CD14-positive monocyte (primary cell): Measurements from ENCODE around the gene FAM98C. TPM values are rescaled to one million over a fixed set of nuclear protein-coding genes. Genes with fewer than 3 reads are reported as not detected.
"Not testable (repeated sequence)": the region's sequence is repeated elsewhere in the genome, so short reads cannot be mapped to it uniquely, and the experiment has no call there.

ENCODE experiments used
- DNase-seq, 3 donors: peaks; one replicate each; pipeline ENCODE4 v3.0.0-alpha.2; 2011 to 2022
- H2AFZ ChIP-seq: 2 replicates; pipeline ENCODE4 v1.6.0; 2012; ENCODE audit warnings: mild to moderate bottlenecking, low read depth, low read length, inconsistent platforms; ENCODE audit not compliant: insufficient read depth, poor library complexity, severe bottlenecking
- H3K27ac ChIP-seq, 2 donors: 1 replicate in 1 of 2; 2 replicates in 1 of 2; pipeline ENCODE4 v1.5.1; 2012 to 2013; ENCODE audit warnings: low read length in 2 of 2, control low read depth in 1 of 2, inconsistent platforms in 1 of 2, low read depth in 1 of 2, mild to moderate bottlenecking in 1 of 2
- H3K27me3 ChIP-seq, 2 donors: one replicate each; pipeline versions ENCODE4 v1.6.0 to v1.6.1; 2011 to 2013; ENCODE audit warnings: low read length in 2 of 2; ENCODE audit not compliant: control insufficient read depth in 2 of 2, insufficient read depth in 2 of 2
- H3K36me3 ChIP-seq, 2 donors: replicated peaks in 1 of 2; 1 replicate in 1 of 2; 2 replicates in 1 of 2; pipeline versions ENCODE4 v1.5.1 to v1.6.1; 2012 to 2013; ENCODE audit warnings: low read length in 2 of 2, control low read depth in 1 of 2, inconsistent platforms in 1 of 2, mild to moderate bottlenecking in 1 of 2; ENCODE audit not compliant: insufficient read depth in 2 of 2, control insufficient read depth in 1 of 2
- H3K4me1 ChIP-seq, 2 donors: 1 replicate in 1 of 2; 2 replicates in 1 of 2; pipeline versions ENCODE4 v1.5.1 to v1.6.1; 2012 to 2013; ENCODE audit warnings: low read length in 2 of 2, control low read depth in 1 of 2, inconsistent platforms in 1 of 2, mild to moderate bottlenecking in 1 of 2, moderate library complexity in 1 of 2; ENCODE audit not compliant: insufficient read depth in 2 of 2, control insufficient read depth in 1 of 2
- H3K4me2 ChIP-seq: replicated peaks from 2 replicates; pipeline ENCODE3; 2012; ENCODE audit warnings: low read length, moderate library complexity, mild to moderate bottlenecking; ENCODE audit not compliant: poor library complexity, severe bottlenecking; ENCODE audit errors: extremely low read depth
- H3K4me3 ChIP-seq, 3 experiments: fragments of 200-600 bp in 1 of 3; sonication (generic) in 1 of 3; replicated peaks in 1 of 3; 1 replicate in 2 of 3; 2 replicates in 1 of 3; pipeline ENCODE4 v1.5.1; 2011 to 2013; ENCODE audit warnings: low read length in 3 of 3, mild to moderate bottlenecking in 3 of 3, control low read depth in 2 of 3, low read depth in 2 of 3, inconsistent platforms in 1 of 3, moderate library complexity in 1 of 3
- H3K79me2 ChIP-seq: 2 replicates; pipeline ENCODE4 v1.6.0; 2012; ENCODE audit warnings: mild to moderate bottlenecking, control low read depth, inconsistent platforms, low read length, moderate library complexity; ENCODE audit not compliant: insufficient read depth
- H3K9ac ChIP-seq: 2 replicates; pipeline ENCODE4 v1.6.0; 2017; ENCODE audit warnings: low read length, mild to moderate bottlenecking; ENCODE audit not compliant: insufficient read depth, poor library complexity, severe bottlenecking
- H3K9me3 ChIP-seq, 2 donors: replicated peaks in 1 of 2; 1 replicate in 1 of 2; 2 replicates in 1 of 2; pipeline versions ENCODE4 v1.5.1 to v1.6.1; 2012 to 2013; ENCODE audit warnings: low read length in 2 of 2, control low read depth in 1 of 2; ENCODE audit not compliant: control insufficient read depth in 1 of 2, insufficient read depth in 1 of 2
- H4K20me1 ChIP-seq: 2 replicates; pipeline ENCODE4 v1.6.0; 2012; ENCODE audit warnings: mild to moderate bottlenecking, low read length, control low read depth, moderate library complexity; ENCODE audit not compliant: insufficient read depth
- H3K27ac Mint-ChIP-seq, 7 donors: one replicate each; pipeline ENCODE4 v1.8.0; 2020; ENCODE audit warnings: mild to moderate bottlenecking in 7 of 7, mixed read lengths in 7 of 7, moderate library complexity in 6 of 7, inconsistent platforms in 2 of 7
- H3K27me3 Mint-ChIP-seq, 3 donors: one replicate each; pipeline ENCODE4 v1.8.0; 2021 to 2022; ENCODE audit warnings: low read depth in 3 of 3, mild to moderate bottlenecking in 3 of 3, mixed read lengths in 3 of 3, moderate library complexity in 3 of 3, inconsistent platforms in 1 of 3
- H3K36me3 Mint-ChIP-seq, 2 donors: one replicate each; pipeline ENCODE4 v1.8.0; 2020; ENCODE audit warnings: mixed read lengths in 2 of 2, inconsistent platforms in 1 of 2, mild to moderate bottlenecking in 1 of 2
- H3K4me1 Mint-ChIP-seq: one replicate; pipeline ENCODE4 v1.8.0; 2020; ENCODE audit warnings: mild to moderate bottlenecking, mixed read lengths
- H3K4me3 Mint-ChIP-seq, 2 donors: one replicate each; pipeline ENCODE4 v1.8.0; 2020; ENCODE audit warnings: mild to moderate bottlenecking in 2 of 2, mixed read lengths in 2 of 2, moderate library complexity in 1 of 2
- H3K9me3 Mint-ChIP-seq, 7 donors: one replicate each; pipeline ENCODE4 v1.8.0; 2020 to 2022; ENCODE audit warnings: mixed read lengths in 7 of 7, mild to moderate bottlenecking in 6 of 7, moderate library complexity in 6 of 7, inconsistent platforms in 2 of 7
- WGBS: methylation state at CpG from one replicate; pipeline ENCODE4 v1.1.5; 2013; ENCODE audit warnings: missing lambda C conversion rate; ENCODE audit not compliant: insufficient coverage; 5-methylcytosine and 5-hydroxymethylcytosine counted together
- intact Hi-C, 2 donors: fragments of 100-400 bp; cut with micrococcal nuclease; formaldehyde crosslinking; loops; one replicate each; pipeline versions ENCODE4 v1.15.0 to v1.15.1; 2023
- polyA plus RNA-seq, 3 donors: library from polyadenylated mRNA; depleted of rRNA in 1 of 3; unstranded in 2 of 3; stranded (reverse) in 1 of 3; fragments of 300-500 nt in 2 of 3; fragments of >200 nt in 1 of 3; fragmentation: Illumina TruSeq in 2 of 3; gene quantifications; 1 replicate in 2 of 3; 2 replicates in 1 of 3; pipeline ENCODE4 v1.2.3, GENCODE V29; 2012 to 2021
- TF ChIP-seq, protein P1 (sequence below): fragments of 200-600 bp; IDR thresholded peaks from one replicate; pipeline ENCODE4 v1.8.0; 2022; ENCODE audit warnings: antibody characterized with exemption, mild to moderate bottlenecking

FAM98C gene
- polyA plus RNA-seq, 3 donors = 8.5 to 41.0 (median 12.6) TPM

DNA sequence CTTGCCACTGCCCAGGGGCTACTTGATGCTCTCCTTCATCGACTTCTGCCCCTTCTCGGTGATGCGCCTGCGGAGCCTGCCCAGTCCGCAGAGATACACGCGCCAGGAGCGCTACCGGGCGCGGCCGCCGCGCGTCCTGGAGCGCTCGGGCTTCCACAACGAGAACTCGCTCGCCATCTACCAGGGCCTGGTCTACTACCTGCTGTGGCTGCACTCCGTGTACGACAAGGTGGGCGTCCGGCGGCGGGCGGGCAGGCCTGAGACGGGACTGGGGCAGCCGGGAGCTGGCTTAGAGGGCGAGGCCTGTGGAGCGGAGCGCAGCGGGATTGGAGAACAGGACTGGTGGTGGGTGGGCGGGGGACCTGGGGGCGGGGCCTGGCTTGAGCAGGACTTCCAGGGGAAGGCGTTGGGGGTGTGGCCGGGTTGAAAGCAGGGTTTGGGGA lies 41.2 kb upstream of the FAM98C start:
- peak overlapping the region in 3 of 7 donors; percentile 43 to 71 (median 53) for H3K27ac Mint-ChIP-seq
- H3K9ac ChIP-seq = peak overlapping the region; percentile 56
- H3K9me3 Mint-ChIP-seq = peaks cover 0 to 13% (median 7%) of the 10 kb centered on the region in 7 donors
- H3K9me3 ChIP-seq = peaks cover 0 to 4% of the 10 kb centered on the region in 2 donors
- H3K4me3 ChIP-seq = peak overlapping the region; percentile 45 to 88 (median 60)
- peak; percentile 48 to 57 (median 51) for DNase-seq
- peaks cover 0 to 41% of the 10 kb centered on the region in 2 donors for H3K27me3 ChIP-seq
- H4K20me1 ChIP-seq = no peaks in the 10 kb centered on the region
- peaks cover 36 to 55% (median 42%) of the 10 kb centered on the region in 3 donors for H3K27me3 Mint-ChIP-seq
- peak overlapping the region; percentile 90 for H3K4me2 ChIP-seq
- H3K4me1 Mint-ChIP-seq = peaks cover 24% of the 10 kb centered on the region
- TF ChIP-seq, protein P1, sequence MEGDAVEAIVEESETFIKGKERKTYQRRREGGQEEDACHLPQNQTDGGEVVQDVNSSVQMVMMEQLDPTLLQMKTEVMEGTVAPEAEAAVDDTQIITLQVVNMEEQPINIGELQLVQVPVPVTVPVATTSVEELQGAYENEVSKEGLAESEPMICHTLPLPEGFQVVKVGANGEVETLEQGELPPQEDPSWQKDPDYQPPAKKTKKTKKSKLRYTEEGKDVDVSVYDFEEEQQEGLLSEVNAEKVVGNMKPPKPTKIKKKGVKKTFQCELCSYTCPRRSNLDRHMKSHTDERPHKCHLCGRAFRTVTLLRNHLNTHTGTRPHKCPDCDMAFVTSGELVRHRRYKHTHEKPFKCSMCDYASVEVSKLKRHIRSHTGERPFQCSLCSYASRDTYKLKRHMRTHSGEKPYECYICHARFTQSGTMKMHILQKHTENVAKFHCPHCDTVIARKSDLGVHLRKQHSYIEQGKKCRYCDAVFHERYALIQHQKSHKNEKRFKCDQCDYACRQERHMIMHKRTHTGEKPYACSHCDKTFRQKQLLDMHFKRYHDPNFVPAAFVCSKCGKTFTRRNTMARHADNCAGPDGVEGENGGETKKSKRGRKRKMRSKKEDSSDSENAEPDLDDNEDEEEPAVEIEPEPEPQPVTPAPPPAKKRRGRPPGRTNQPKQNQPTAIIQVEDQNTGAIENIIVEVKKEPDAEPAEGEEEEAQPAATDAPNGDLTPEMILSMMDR = no peak
- peak overlapping the region; percentile 86 to 92 for H3K4me3 Mint-ChIP-seq
- no peaks in the 10 kb centered on the region for H3K36me3 ChIP-seq
- H2AFZ ChIP-seq = peak overlapping the region; percentile 93
- peaks cover 0 to 3% of the 10 kb centered on the region in 2 donors for H3K36me3 Mint-ChIP-seq
- H3K4me1 ChIP-seq = peaks cover 18 to 23% of the 10 kb centered on the region in 2 donors
- no peaks in the 10 kb centered on the region for H3K79me2 ChIP-seq
- no peak overlapping the region for H3K27ac ChIP-seq
- intact Hi-C loops = no loop called here
- WGBS = under 1% methylated on average over 33 of the region's 37 CpGs

DNA sequence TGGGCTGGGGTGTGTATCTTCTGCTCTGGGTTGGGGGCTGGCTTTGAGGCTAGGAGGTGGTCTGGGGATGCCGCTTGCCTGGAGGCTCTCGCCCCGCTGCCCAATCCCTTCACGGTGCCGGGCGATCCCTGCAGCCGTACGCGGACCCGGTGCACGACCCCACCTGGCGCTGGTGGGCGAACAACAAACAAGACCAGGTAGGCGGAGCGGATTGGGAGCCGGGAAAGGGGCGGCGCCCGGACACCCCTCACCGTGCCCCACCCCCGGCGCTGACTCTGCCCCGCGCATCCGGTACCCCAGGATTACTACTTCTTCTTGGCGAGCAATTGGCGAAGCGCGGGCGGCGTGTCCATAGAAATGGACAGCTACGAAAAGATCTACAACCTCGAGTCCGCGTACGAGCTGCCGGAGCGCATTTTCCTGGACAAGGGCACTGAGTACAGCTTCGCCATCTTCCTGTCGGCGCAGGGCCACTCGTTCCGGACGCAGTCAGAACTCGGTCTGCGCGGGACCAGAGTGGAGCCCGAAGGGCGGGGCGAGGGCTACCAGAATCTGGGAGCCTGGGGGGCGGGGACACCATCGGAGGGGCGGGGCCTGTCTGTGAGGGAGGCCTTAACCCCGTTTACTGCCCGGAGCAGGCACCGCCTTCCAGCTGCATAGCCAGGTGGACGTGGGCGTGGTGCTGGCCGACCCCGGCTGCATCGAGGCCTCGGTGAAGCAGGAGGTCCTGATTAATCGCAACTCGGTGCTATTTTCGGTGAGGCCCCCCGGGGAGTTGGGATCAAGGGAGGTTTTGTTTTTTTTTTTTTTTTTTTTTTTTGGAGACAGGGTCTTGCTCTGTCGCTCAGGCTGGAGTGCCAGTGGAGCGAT lies 40.6 kb upstream of the FAM98C start:
- peak overlapping the region; percentile 90 for H3K4me2 ChIP-seq
- peak overlapping the region; percentile 45 to 88 (median 60) for H3K4me3 ChIP-seq
- peak overlapping the region in 5 of 7 donors; percentile 25 to 63 (median 50) for H3K27ac Mint-ChIP-seq
- peak overlapping the region; percentile 93 for H2AFZ ChIP-seq
- no peak overlapping the region for H3K27ac ChIP-seq
- H3K4me1 ChIP-seq = peaks cover 18 to 23% of the 10 kb centered on the region in 2 donors
- H3K36me3 Mint-ChIP-seq = peaks cover 0 to 3% of the 10 kb centered on the region in 2 donors
- TF ChIP-seq, protein P1 = no peak
- peak; percentile 56 to 69 (median 67) for DNase-seq
- WGBS = 2% methylated on average over 64 of the region's 68 CpGs
- H3K9ac ChIP-seq = peak overlapping the region; percentile 46
- no peaks in the 10 kb centered on the region for H3K79me2 ChIP-seq
- H4K20me1 ChIP-seq = no peaks in the 10 kb centered on the region
- peaks cover 0 to 13% (median 7%) of the 10 kb centered on the region in 7 donors for H3K9me3 Mint-ChIP-seq
- H3K4me1 Mint-ChIP-seq = peaks cover 24% of the 10 kb centered on the region
- peak overlapping the region; percentile 86 to 92 for H3K4me3 Mint-ChIP-seq
- intact Hi-C loops = no loop called here
- H3K9me3 ChIP-seq = peaks cover 0 to 4% of the 10 kb centered on the region in 2 donors
- peaks cover 0 to 35% of the 10 kb centered on the region in 2 donors for H3K27me3 ChIP-seq
- H3K36me3 ChIP-seq = no peaks in the 10 kb centered on the region
- peaks cover 36 to 52% (median 43%) of the 10 kb centered on the region in 3 donors for H3K27me3 Mint-ChIP-seq

DNA sequence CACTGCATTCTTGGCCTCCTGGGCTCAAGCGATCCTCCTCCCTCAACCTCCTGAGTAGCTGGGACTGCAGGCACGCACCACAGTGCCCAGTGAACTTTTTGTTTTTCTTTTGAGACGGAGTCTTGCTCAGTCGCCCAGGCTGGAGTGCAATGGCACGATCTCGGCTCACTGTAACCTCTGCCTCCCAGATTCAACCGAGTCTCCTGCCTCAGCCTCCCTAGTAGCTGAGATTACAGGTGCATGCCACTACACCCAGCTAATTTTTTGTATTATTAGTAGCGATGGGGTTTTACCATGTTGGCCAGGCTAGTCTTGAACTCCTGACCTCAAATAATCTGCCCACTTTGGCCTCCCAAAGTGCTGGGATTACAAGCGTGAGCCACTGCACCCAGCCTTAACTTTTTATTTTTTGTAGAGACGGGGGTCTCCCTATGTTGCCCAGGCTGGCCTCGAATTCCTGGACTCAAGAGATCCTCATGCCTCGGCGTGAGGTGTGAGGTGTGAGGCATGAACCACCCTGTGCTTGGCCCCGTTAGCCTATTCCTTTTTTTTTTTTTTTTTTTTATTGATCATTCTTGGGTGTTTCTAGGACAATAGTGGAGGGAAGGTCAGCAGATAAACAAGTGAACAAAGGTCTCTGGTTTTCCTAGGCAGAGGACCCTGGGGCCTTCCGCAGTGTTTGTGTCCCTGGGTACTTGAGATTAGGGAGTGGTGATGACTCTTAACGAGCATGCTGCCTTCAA lies 39.8 kb upstream of the FAM98C start:
- H3K36me3 Mint-ChIP-seq, DNase-seq, H3K9ac ChIP-seq, H3K27ac ChIP-seq, H4K20me1 ChIP-seq, H3K79me2 ChIP-seq, intact Hi-C loops, H3K36me3 ChIP-seq, H3K9me3 ChIP-seq: not testable (repeated sequence)
- Histone ChIP-seq H3K4me3 (peak overlapping the region in 1 of 3 experiments; percentile 88), H3K4me2 (peak overlapping the region; percentile 90), H3K4me1 (peaks cover 18 to 23% of the 10 kb centered on the region in 2 donors), H3K27me3 (peaks cover 0 to 30% of the 10 kb centered on the region in 2 donors), H2AFZ (peak overlapping the region; percentile 93)
- Mint-ChIP-seq H3K27me3 (peaks cover 32 to 44% (median 44%) of the 10 kb centered on the region in 3 donors), H3K4me3 (peak overlapping the region in 1 of 2 donors; percentile 86), H3K9me3 (peaks cover 0 to 13% (median 7%) of the 10 kb centered on the region in 7 donors), H3K27ac (peak overlapping the region in 1 of 7 donors; percentile 53), H3K4me1 (peaks cover 24% of the 10 kb centered on the region)
- 79% methylated on average over 6 of the region's 16 CpGs for WGBS
